Neural progenitor cell (in vitro differentiated cells): ENCODE results near the gene KIF21B.

Source experiments
- CTCF ChIP-seq: fragments of 200-600 bp; sonication (generic); IDR thresholded peaks from 2 replicates; pipeline ENCODE4 v1.5.1; 2017; ENCODE audit warnings: antibody characterized with exemption, mild to moderate bottlenecking
- EZH2 ChIP-seq: fragments of 200-600 bp; sonication (generic); IDR thresholded peaks from 2 replicates; pipeline ENCODE4 v1.6.1; 2017; ENCODE audit warnings: antibody characterized with exemption, mild to moderate bottlenecking, moderate library complexity

GRCh38 chr1:201025571-201026002, 2.1 kb upstream of the KIF21B start:
- peak; percentile 49 for TF ChIP-seq CTCF
- no peak for TF ChIP-seq EZH2
